B cell (primary cell): Measurements from ENCODE around the gene TBC1D2B.
"Not testable (repeated sequence)": the region's sequence is repeated elsewhere in the genome, so short reads cannot be mapped to it uniquely, and the experiment has no call there.

Experiments used
- CTCF ChIP-seq: fragments of 200-600 bp; IDR thresholded peaks from one replicate; pipeline ENCODE4 v1.8.0; 2022; ENCODE audit warnings: antibody characterized with exemption, mild to moderate bottlenecking
- EZH2 ChIP-seq: IDR thresholded peaks from 2 replicates; pipeline ENCODE4 v1.6.1; 2012; ENCODE audit warnings: borderline replicate concordance, low read depth, mild to moderate bottlenecking, moderate library complexity, low read length; ENCODE audit not compliant: insufficient read depth, poor library complexity, severe bottlenecking

DNA sequence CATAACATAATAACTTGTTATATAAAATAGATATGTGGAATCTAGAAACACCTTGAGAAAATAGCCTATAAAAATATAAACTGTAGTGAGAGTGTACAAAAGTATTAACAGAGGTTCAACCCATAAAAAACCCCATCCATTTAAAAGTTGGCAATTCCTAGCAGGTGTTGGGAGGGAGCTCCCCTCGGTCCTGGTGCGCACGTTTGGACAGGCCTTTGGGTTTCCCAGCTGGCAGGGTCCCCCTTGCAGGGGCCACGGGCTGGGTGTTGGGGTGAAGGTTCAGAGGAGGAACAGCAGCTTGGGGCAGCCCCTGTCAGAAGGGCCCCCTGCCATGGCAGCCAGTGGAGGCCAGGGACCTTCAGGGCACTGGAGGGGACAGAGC lies 82.0 kb downstream of the TBC1D2B start:
- not testable (repeated sequence) for TF ChIP-seq EZH2, CTCF
